Measurements from ENCODE around the gene PODN.

DNA sequence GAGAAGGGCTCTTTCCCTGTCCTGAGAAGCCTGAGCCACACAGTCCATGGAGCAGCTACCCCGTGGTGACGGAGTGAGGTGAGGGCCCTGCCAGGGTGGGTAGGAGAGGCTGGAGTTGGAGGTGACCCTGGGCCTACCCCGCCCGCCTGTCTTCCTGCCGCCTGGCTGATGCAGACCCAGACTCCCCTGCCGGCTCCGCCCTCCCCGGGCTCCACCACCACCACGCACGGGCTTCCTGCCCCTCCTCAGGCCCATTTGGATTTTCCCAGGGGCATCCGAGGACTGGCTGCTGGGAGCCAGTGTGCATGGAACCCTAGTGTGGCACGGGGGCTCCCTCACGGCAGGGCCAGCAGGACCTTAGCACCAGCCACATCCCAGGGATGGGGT is 32.5 kb downstream of the PODN start:
- TF ChIP-seq CTCF (IDR thresholded peaks at IDR 0.05; ENCODE audit: borderline replicate concordance, extremely low read depth, low read length, poor library complexity, severe bottlenecking) (no peak), EZH2 (IDR thresholded peaks at IDR 0.05; ENCODE audit: borderline replicate concordance, low read depth, low read length, severe bottlenecking) (no peak)
